ENCODE measurements around the gene SYNE1. TPM values are rescaled to one million over a fixed set of nuclear protein-coding genes. Genes with fewer than 3 reads are reported as not detected.

Gene SYNE1
- total RNA-seq, 1 experiment from 2014 or later: 3.0 TPM

- no peaks in the 10 kb centered on the region for H3K27me3 ChIP-seq (ENCODE audit: insufficient read depth, low read length)
- no peaks in the 10 kb centered on the region for H3K79me2 ChIP-seq (ENCODE audit: insufficient read depth, low read length)
- H3K9ac ChIP-seq (ENCODE audit: extremely low read depth, insufficient read length, low read length): no peak overlapping the region
- no peak overlapping the region for H2BK20ac ChIP-seq (ENCODE audit: low read depth, low read length, poor library complexity, severe bottlenecking)
- H3K18ac ChIP-seq (ENCODE audit: insufficient read length, low read depth, low read length): no peak overlapping the region
- TF ChIP-seq, protein P1, sequence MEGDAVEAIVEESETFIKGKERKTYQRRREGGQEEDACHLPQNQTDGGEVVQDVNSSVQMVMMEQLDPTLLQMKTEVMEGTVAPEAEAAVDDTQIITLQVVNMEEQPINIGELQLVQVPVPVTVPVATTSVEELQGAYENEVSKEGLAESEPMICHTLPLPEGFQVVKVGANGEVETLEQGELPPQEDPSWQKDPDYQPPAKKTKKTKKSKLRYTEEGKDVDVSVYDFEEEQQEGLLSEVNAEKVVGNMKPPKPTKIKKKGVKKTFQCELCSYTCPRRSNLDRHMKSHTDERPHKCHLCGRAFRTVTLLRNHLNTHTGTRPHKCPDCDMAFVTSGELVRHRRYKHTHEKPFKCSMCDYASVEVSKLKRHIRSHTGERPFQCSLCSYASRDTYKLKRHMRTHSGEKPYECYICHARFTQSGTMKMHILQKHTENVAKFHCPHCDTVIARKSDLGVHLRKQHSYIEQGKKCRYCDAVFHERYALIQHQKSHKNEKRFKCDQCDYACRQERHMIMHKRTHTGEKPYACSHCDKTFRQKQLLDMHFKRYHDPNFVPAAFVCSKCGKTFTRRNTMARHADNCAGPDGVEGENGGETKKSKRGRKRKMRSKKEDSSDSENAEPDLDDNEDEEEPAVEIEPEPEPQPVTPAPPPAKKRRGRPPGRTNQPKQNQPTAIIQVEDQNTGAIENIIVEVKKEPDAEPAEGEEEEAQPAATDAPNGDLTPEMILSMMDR (conservative IDR thresholded peaks at IDR 0.05): no peak
- H4K20me1 ChIP-seq (ENCODE audit: control insufficient read depth, insufficient read depth, insufficient read length): no peaks in the 10 kb centered on the region
- H4K91ac ChIP-seq (ENCODE audit: insufficient read length, low read depth, low read length): no peak overlapping the region
- no peak overlapping the region for H2BK5ac ChIP-seq (ENCODE audit: insufficient read length, low read length)
- no peak overlapping the region for H2BK15ac ChIP-seq (ENCODE audit: low read depth, low read length)
- no peak overlapping the region for H2BK12ac ChIP-seq (ENCODE audit: insufficient read length, low read depth, low read length)
- no peak overlapping the region for H3K14ac ChIP-seq (ENCODE audit: insufficient read depth, low read length)
- H3K4me2 ChIP-seq (ENCODE audit: insufficient read depth, insufficient read length, low read length): no peak overlapping the region
- H3K9me3 ChIP-seq (ENCODE audit: control insufficient read depth, low read depth, low read length): no peaks in the 10 kb centered on the region
- no peak overlapping the region for H3K23ac ChIP-seq (ENCODE audit: insufficient read length, low read depth, low read length)
- no peaks in the 10 kb centered on the region for H3K4me1 ChIP-seq (ENCODE audit: insufficient read depth, low read length)
- no peaks in the 10 kb centered on the region for H3K36me3 Mint-ChIP-seq (ENCODE audit: insufficient read depth in 1 of 3, low read depth in 3 of 3)
- DNase-seq: no peak
- no peak overlapping the region for H2AK5ac ChIP-seq (ENCODE audit: insufficient read length, low read length)
- H3K27ac Mint-ChIP-seq: no peak overlapping the region
- no peaks in the 10 kb centered on the region for H3K79me1 ChIP-seq (ENCODE audit: insufficient read depth, low read depth, low read length, poor library complexity, severe bottlenecking)
- H3K9me3 Mint-ChIP-seq: no peaks in the 10 kb centered on the region
- H3K4me3 Mint-ChIP-seq: no peak overlapping the region
- no peak overlapping the region for H3K27ac ChIP-seq (ENCODE audit: insufficient read length, low read depth, low read length)
- no peaks in the 10 kb centered on the region for H3K23me2 ChIP-seq (ENCODE audit: insufficient read length, low read depth, low read length, poor library complexity, severe bottlenecking)
- H3K4ac ChIP-seq (ENCODE audit: low read depth, low read length): no peak overlapping the region
- no peak overlapping the region for H4K8ac ChIP-seq (replicated peaks; ENCODE audit: insufficient read length, low read depth, low read length)
- peaks cover 5% of the 10 kb centered on the region in 2 experiments; a peak in 3 of 4 replicates for H3K4me1 Mint-ChIP-seq
- H2BK120ac ChIP-seq (ENCODE audit: low read depth, low read length, poor library complexity, severe bottlenecking): no peak overlapping the region
- no peaks in the 10 kb centered on the region for H3K27me3 Mint-ChIP-seq (ENCODE audit: low read depth)
- no CpG with 5 or more reads among the region's 6 CpGs for WGBS (ENCODE audit: extremely low coverage, insufficient read length, low lambda C conversion rate)
- no peak overlapping the region for H2AFZ ChIP-seq (ENCODE audit: low read length)
- H3T11ph ChIP-seq (ENCODE audit: low read length): no peak overlapping the region
- no peak overlapping the region for H3K56ac ChIP-seq (ENCODE audit: insufficient read length, low read depth, low read length)
- no peak overlapping the region for H4K5ac ChIP-seq (ENCODE audit: insufficient read length, low read depth, low read length)
These were observed 262.0 kb downstream of the SYNE1 start for GRCh38 chr6:152375197-152375596.
